ENCODE measurements around the gene DENND1B.
"Not testable (repeated sequence)": the region's sequence is repeated elsewhere in the genome, so short reads cannot be mapped to it uniquely, and the experiment has no call there.

Gene DENND1B

DNA sequence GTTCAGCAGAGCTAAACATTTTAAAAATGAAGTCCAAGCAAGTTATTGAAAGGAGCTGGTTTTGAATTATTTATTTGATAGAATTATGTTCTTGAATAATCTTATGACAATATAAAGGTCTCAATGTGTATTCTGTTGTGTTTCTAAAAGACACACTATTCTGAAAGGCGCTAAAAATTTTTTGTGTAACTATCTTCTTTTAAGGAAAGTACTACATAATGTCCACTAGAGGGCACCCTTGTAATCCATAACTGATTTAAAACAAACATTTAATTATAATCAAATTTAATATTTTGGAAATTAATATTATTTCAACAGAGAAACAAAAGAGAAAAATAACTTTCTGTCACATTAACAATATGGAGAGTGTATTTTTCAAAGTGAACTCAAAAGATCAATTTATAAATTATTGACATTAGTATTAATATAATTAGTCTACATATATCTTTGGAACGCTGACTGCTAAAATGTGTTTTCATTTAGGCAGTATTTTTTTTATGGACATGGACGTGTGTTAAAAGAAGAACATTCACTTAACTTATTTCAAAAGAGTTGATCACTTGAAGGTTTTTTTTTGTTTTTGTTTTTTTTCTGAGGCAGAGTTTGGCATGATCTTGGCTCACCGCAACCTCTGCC is 248.4 kb downstream of the DENND1B start:
- DNase-seq (ENCODE audit: low read depth, low spot score): peak; percentile 20
- no peak overlapping the region for H3K4me3 ChIP-seq (ENCODE audit: low read length)

GRCh38 chr1:197521118-197521739 is 254.1 kb downstream of the DENND1B start:
- DNase-seq (ENCODE audit: low read depth, low spot score): peak; percentile 26
- no peak overlapping the region for H3K4me3 ChIP-seq (ENCODE audit: low read length)

DNA sequence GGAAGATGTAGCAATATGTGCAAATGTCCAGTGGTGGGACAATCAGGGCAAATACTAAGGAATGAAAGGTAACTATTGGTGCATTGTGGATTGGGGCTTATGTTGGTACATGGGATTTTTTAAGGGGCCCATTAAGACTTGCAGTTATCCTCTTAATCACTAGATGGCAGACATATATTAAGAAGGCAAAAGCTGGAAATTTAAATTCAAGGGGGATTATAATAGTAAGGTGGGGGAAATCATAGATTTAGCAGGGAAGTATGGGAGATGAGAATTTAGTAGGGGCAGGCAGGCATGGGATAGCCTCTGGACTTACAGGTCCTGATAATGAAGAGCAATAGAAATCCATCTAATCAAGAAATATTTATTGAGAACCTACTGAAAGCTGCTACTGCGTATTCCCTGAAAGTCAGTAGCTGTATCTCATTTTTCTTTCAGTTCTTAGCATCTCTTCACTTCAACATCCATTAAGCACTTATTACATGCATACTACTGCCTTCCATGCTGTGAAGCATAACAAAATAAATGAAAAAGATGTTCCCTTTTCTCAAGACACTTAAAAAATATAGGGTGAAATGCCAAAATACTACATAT is 255.4 kb downstream of the DENND1B start:
- H3K4me3 ChIP-seq (ENCODE audit: low read length): no peak overlapping the region
- DNase-seq (ENCODE audit: low read depth, low spot score): peak; percentile 23

- no peak overlapping the region for H3K4me3 ChIP-seq (ENCODE audit: low read length)
- no peak for DNase-seq (ENCODE audit: low read depth, low spot score)
Measured at GRCh38 chr1:197515421-197515820, 259.9 kb downstream of the DENND1B start.

GRCh38 chr1:197510691-197511378 is 264.4 kb downstream of the DENND1B start:
- no peak for DNase-seq (ENCODE audit: low read depth, low spot score)
- no peak overlapping the region for H3K4me3 ChIP-seq (ENCODE audit: low read length)

- no peak for DNase-seq (ENCODE audit: low read depth, low spot score)
- H3K4me3 ChIP-seq (ENCODE audit: low read length): no peak overlapping the region
Measured at GRCh38 chr1:197496722-197497121, 278.6 kb downstream of the DENND1B start.

GRCh38 chr1:197491505-197491904 is 283.8 kb downstream of the DENND1B start:
- not testable (repeated sequence) for DNase-seq (ENCODE audit: low read depth, low spot score); H3K4me3 ChIP-seq (ENCODE audit: low read length)

GRCh38 chr1:197486946-197487345 is 288.3 kb downstream of the DENND1B start:
- no peak overlapping the region for H3K4me3 ChIP-seq (ENCODE audit: low read length)
- DNase-seq (ENCODE audit: low read depth, low spot score): no peak

DNA sequence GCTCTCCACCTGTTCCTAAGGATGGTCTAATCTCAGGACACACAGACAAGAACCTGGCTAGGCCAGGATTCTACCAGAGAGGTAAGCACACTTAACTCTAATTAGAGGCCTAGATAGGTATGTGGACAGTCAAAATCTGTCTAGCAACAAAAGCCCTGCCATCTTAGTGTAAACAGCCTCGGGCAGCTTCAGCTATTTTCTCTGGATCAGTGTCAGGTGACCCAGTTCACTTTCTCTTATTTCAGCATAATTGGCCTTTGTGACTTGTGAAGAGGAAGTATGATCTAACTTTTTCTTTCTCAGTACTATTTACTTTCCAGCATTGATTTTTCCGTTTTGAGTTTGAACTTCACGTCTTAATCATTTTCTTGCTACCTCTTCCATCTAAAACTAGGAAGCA is 289.5 kb downstream of the DENND1B start:
- no peak overlapping the region for H3K4me3 ChIP-seq (ENCODE audit: low read length)
- no peak for DNase-seq (ENCODE audit: low read depth, low spot score)

GRCh38 chr1:197481101-197481500 is 294.2 kb downstream of the DENND1B start:
- no peak overlapping the region for H3K4me3 ChIP-seq (ENCODE audit: low read length)
- DNase-seq (ENCODE audit: low read depth, low spot score): peak; percentile 62

DNA sequence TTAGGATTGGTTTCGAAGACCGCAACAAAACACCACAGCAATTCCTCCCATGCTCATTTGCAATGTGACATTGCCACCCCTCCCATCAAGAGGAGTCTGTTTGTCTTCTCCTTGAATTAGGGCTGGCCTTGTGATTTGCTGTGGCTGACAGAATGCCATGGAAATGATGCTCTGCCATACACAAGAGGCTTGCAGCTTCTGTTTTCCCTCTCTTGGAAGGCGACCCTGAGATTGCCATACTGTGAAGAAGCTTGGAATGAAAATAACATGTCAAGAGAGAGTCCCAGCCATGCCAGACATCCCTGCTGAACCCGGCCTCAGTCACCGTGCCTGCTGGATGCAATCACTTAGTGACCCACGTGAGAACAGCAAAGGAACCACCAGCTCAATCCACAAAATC is 294.8 kb downstream of the DENND1B start:
- no peak for DNase-seq (ENCODE audit: low read depth, low spot score)
- no peak overlapping the region for H3K4me3 ChIP-seq (ENCODE audit: low read length)

DNA sequence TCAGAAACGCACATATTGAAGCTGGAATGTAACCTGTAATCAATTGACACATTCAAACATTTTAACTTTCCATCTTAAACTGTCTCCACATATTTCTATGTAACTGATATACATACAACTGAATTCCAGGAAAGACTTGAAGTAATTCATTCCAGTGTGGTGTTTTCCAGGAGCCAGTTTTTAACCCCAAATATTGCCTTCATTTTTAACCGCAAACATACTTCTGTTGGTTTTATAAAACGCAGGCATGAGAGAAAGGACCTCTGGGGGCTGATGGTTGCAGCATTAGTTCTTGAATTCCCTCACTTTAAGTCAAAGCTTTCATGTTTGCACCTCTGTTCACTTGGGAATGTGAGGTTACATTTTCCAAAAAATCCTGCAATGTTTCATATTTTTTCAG is 303.1 kb downstream of the DENND1B start:
- DNase-seq (ENCODE audit: low read depth, low spot score): no peak
- no peak overlapping the region for H3K4me3 ChIP-seq (ENCODE audit: low read length)

DNA sequence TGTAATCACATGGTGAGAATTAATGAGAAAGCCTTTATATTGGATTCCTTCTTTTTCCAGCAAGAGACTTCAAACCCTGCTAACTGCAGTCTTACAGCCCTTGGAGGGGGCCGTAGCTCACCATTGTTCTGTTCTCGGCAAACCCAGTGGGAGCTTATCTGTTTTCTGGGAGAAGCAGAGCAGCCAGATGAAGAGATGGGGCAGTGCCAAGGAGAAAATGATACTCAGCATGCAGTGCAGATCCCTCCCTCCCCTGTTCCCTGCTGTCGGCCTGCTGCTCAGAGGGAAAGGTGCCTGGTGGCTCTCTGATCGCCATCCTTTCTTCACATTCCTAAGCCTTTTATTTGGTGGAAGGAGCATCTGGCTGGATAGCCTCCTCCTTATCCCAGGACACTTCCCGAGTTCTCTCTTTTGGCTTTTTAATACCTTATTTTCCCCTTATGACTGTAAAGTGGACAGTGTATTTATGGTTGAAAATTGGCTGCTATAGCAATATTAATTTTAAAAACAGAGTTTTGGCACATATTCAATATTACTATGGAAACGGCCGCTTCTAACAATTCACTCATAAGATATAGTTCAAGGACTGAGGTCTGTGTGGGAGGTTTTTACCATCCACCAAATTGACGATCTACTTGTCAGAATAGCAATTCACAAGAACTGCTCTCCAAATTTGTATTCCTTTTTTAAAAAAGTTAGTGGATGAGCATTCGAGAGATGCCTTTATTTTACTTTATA is 303.9 kb downstream of the DENND1B start:
- no peak overlapping the region for H3K4me3 ChIP-seq (ENCODE audit: low read length)
- DNase-seq (ENCODE audit: low read depth, low spot score): no peak

DNA sequence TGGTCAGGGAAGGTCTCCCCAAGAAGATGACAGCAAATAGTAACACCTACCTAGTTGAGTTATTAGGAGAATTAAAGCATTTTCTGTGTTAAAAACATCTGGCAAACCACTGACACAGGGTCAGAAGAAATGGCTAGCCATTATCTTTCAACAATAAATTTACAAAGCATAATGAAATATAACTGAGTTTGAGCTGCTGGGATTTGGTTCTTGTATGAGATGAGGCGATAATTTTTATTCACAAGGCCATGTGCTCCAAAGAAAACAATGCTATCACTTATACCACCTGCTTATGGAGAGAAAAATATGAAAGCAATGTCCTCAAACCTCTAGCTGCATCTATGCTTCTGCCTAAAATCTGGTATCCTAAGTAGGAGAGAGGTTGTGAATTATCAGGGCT is 304.9 kb downstream of the DENND1B start:
- no peak for DNase-seq (ENCODE audit: low read depth, low spot score)
- H3K4me3 ChIP-seq (ENCODE audit: low read length): no peak overlapping the region

DNA sequence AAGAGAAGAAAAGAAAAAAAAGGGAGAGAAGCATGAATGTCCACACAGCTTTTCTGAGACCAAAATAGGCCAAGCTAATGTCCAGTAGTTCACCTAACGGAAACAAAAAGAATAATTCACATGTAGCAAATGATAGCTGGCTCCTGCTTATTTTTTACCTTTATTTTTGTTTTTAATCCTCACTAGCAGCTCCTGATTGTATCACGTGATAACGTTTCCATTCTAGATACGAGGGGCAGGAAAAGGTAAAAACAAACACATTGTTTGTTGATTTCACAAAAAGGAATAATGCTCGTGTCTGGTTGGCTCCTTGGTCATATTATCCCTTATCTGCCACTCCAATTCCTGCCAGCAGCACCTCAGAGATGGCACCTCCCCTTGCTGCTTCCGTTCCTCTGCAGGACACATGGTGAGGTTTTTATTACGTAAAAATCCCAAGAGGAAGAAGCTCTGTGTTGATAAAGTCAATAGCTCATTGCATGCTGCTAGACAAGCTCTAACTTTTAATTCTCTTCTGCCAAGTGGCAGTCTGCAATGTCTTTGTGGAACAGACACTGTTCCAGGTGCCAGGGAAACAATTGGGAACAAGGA is 305.6 kb downstream of the DENND1B start:
- no peak overlapping the region for H3K4me3 ChIP-seq (ENCODE audit: low read length)
- DNase-seq (ENCODE audit: low read depth, low spot score): no peak

- DNase-seq (ENCODE audit: low read depth, low spot score): no peak
Measured at GRCh38 chr1:197468543-197469175, 306.6 kb downstream of the DENND1B start.

DNA sequence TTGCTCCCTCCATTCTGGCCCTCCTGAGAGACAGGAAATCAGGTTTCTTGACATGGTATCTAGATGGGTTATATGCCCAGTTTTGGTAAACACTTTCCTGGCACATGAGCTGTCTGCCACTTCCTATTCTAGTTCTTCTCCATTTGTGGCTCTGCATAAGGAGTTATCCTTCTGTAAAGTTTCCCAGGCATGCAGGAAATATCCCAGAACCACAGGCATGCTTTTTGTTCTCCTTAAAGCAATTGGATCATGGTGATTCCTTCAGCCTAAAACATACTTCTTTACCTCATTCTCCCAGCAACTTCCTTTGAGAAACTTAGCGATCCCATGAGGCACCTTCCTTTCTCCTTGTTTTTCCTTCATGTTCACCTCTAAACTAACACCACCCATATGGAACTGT is 307.4 kb downstream of the DENND1B start:
- DNase-seq (ENCODE audit: low read depth, low spot score): no peak
- H3K4me3 ChIP-seq (ENCODE audit: low read length): no peak overlapping the region

More at GRCh38 chr1:197468543-197469175, 306.6 kb downstream of the DENND1B start:
- H3K4me3 ChIP-seq (ENCODE audit: low read length): no peak overlapping the region

GRCh38 chr1:197466813-197467212 is 308.5 kb downstream of the DENND1B start:
- no peak overlapping the region for H3K4me3 ChIP-seq (ENCODE audit: low read length)
- DNase-seq (ENCODE audit: low read depth, low spot score): no peak

All from Jurkat, Clone E6-1 (cell line).